Spleen (tissue), 7 donors: ENCODE results near the gene CD58.

Source experiments
- POLR2AphosphoS5 ChIP-seq, 3 donors: sonication (generic); formaldehyde crosslinking; IDR thresholded peaks; one replicate each; pipeline ENCODE4 v1.5.1; 2017; ENCODE audit warnings: antibody characterized with exemption in 3 of 3
- TF ChIP-seq, protein P1 (sequence below), 11 experiments: fragments of 200-600 bp in 7 of 11; fragments of 450-650 bp in 4 of 11; sonication (generic) in 4 of 11; IDR thresholded peaks in 8 of 11; conservative IDR thresholded peaks in 3 of 11; 1 replicate in 7 of 11; 2 replicates in 4 of 11; pipeline versions ENCODE4 v1.4.0 to v1.8.0; 2016 to 2021; ENCODE audit warnings: antibody characterized with exemption in 11 of 11, inconsistent platforms in 4 of 11, mild to moderate bottlenecking in 1 of 11
- donor health status: DM: no; HTN: no; CAD: no; lungs with moderate emphysema.
- donor health status: DM: no; HTN: no; CAD: no.
- donor health status: DM: no; HTN: no; CAD: no.

DNA sequence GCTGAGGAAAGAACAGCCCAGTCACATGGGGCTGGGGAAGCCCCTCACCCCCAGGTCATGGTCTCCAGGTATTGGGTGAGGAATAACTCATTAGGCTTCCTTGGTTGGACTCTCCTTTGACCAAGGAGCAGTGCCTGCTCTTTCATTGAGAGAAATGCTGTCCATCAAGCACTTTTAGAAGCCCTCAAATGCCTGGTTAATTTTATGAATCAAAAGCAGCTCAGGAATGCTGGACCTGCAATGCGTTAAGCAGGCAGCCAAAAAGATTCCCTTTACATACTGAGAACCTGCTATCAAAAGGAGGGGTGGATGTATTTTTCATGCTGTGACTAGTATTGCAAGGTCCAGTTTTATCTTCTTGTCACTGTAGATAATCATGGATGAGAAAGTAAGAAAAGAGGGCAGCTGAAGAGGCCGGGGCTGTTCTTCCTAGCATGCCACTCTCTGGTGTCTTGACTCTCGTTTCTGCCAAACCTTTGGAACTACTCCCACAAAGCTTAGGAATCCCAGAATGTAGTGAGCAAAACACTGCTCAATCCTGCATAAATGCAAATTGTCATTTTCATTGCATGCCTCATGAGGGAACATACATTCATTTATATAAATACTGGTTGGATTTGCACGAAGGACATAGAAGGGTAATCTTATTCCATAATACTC is 2.1 kb upstream of the CD58 start:
- TF ChIP-seq, protein P1, sequence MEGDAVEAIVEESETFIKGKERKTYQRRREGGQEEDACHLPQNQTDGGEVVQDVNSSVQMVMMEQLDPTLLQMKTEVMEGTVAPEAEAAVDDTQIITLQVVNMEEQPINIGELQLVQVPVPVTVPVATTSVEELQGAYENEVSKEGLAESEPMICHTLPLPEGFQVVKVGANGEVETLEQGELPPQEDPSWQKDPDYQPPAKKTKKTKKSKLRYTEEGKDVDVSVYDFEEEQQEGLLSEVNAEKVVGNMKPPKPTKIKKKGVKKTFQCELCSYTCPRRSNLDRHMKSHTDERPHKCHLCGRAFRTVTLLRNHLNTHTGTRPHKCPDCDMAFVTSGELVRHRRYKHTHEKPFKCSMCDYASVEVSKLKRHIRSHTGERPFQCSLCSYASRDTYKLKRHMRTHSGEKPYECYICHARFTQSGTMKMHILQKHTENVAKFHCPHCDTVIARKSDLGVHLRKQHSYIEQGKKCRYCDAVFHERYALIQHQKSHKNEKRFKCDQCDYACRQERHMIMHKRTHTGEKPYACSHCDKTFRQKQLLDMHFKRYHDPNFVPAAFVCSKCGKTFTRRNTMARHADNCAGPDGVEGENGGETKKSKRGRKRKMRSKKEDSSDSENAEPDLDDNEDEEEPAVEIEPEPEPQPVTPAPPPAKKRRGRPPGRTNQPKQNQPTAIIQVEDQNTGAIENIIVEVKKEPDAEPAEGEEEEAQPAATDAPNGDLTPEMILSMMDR (IDR thresholded peaks at IDR 0.05 in 8 of 11, conservative IDR thresholded peaks at IDR 0.05 in 3 of 11): no peak
- no peak for TF ChIP-seq POLR2AphosphoS5 (IDR thresholded peaks at IDR 0.05)
